ENCODE data around the gene ARPC4.
A peak's percentile ranks its signal among the peaks of the same experiment; 100 is the strongest.
"Not testable (repeated sequence)": the region's sequence is repeated elsewhere in the genome, so short reads cannot be mapped to it uniquely, and the experiment has no call there.

Gene ARPC4

DNA sequence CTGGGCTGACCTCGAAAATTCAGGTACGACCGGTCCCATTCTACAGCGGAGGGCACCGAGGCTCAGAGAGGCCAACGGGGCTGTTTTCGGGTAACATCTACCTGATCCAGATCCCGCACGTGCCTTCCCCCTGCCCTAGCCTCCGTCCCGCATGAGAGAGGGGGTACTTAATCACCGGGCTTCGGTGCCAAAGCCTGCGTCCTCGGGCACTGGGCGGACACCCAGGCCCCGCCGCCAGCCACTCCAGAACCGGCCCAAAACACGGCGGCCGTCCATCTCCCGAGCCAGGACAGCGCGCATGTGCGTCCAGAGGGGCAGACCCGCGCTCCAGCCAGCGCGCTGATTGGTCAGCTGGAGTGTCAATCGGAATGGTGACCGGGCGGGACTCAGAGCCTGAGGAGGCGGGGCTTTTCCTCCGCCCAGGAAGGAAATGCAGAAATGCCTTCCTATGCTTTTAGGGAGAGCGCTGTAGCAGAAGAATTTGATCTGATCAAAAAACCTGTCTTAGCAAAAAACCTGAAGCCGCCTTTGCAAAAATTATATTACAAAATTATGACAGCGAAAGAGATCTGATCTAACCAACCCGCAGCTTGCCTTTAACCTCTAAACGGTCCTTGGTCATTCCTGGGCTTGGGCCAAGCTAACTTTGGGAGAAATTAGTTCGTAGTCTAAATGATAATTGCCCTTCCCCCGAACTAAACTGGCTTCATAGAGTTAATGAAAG, 51.0 kb downstream of the ARPC4 start, which contains the start of gene RPUSD3:
RPUSD3 (minus strand) TSS at position 294 of the 724 bp plus-strand sequence; CDS start at position 276, 18 bp downstream.
- H3K27ac ChIP-seq, result peak within 1 kb of the TSS; percentile 70 to 92
- peak within 1 kb of the TSS; percentile 77 for H3K4me3 ChIP-seq
- DNase-seq (ENCODE audit: low spot score), result peak; percentile 97
- TF ChIP-seq, protein P1, sequence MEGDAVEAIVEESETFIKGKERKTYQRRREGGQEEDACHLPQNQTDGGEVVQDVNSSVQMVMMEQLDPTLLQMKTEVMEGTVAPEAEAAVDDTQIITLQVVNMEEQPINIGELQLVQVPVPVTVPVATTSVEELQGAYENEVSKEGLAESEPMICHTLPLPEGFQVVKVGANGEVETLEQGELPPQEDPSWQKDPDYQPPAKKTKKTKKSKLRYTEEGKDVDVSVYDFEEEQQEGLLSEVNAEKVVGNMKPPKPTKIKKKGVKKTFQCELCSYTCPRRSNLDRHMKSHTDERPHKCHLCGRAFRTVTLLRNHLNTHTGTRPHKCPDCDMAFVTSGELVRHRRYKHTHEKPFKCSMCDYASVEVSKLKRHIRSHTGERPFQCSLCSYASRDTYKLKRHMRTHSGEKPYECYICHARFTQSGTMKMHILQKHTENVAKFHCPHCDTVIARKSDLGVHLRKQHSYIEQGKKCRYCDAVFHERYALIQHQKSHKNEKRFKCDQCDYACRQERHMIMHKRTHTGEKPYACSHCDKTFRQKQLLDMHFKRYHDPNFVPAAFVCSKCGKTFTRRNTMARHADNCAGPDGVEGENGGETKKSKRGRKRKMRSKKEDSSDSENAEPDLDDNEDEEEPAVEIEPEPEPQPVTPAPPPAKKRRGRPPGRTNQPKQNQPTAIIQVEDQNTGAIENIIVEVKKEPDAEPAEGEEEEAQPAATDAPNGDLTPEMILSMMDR (IDR thresholded peaks at IDR 0.05), result no peak

GRCh38 chr3:9846231-9846630, 53.3 kb downstream of the ARPC4 start:
- Histone ChIP-seq H3K27ac (no peak overlapping the region), H3K4me3 (no peak overlapping the region)
- DNase-seq (ENCODE audit: low spot score), result no peak
- TF ChIP-seq, protein P1 (IDR thresholded peaks at IDR 0.05), result no peak

DNA sequence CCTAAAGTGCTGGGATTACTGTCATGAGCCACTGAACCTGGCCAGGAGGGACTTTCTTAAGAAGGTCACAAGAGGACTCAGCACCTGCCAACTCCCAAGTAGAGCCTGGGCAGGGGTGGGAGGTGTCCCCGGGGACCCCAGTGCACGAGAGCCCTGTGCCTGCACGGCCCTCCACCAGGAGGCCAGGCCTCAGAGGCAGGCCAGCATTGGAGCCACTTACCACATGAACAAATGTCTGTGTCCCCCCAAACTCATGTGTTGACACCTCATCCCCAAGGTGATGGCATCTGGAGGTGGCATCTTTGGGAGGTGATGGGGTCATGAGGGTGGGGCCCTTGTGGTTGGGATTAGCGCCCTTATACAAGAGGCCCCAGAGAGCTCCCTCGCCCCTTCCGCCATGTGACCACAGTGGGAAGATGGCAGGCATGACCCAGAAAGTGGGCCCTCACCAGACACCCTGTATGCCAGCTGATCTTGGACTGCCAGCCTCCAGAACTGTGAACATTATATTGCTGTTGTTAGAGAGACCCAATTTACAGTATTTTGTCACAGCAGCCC, 54.1 kb downstream of the ARPC4 start:
- H3K4me3 ChIP-seq, result no peak overlapping the region
- no peak for DNase-seq (ENCODE audit: low spot score)
- TF ChIP-seq, protein P1 (IDR thresholded peaks at IDR 0.05), result no peak
- H3K27ac ChIP-seq, result no peak overlapping the region

- not testable (repeated sequence) for H3K4me3 ChIP-seq; H3K27ac ChIP-seq; DNase-seq (ENCODE audit: low spot score)
Measured at GRCh38 chr3:9847870-9848269, 55.0 kb downstream of the ARPC4 start.

GRCh38 chr3:9848860-9849259, 56.0 kb downstream of the ARPC4 start:
- DNase-seq (ENCODE audit: low spot score); H3K27ac ChIP-seq; H3K4me3 ChIP-seq: not testable (repeated sequence)

DNA sequence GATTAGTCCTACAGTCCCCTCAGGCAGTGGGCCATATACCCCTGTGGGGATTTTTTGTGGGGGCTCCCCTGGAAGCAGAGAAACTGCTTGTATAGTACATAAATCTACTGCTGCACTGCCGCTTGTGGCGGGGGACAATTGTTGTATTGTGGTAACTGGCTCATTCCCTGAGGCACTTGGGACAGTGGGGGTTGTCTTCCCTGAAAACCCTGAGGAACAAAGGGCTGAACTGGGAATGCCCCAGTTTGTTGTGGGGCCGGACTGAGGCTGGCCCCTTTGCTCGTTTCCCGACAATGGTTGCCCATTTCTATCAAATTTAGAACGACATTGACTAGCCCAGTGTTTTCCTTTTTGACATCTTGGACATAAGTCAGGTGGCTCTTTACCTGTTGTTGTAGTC, 58.5 kb downstream of the ARPC4 start:
- DNase-seq (ENCODE audit: low spot score); H3K27ac ChIP-seq; H3K4me3 ChIP-seq: not testable (repeated sequence)

GRCh38 chr3:9851926-9852325, 59.0 kb downstream of the ARPC4 start:
- not testable (repeated sequence) for H3K4me3 ChIP-seq; H3K27ac ChIP-seq; DNase-seq (ENCODE audit: low spot score)

DNA sequence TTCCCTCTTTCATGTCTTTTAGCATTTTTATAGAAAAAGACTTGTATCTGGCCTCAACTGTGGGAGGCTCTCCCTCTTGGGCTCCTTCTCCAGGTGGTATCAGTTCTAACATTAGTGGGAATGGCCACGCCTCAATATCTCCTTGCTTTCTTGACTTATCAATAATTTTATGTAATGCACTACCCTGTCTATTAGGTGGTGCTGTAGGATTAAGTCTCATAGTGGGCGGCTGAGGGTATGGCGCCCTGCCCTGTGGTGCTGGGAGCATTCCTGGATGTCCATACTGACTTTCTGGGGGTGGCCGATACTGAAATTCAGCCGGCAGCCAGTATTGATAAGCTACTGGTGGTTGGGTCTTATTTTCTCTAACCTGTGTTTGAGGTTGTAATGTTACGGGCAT, 59.6 kb downstream of the ARPC4 start:
- Histone ChIP-seq H3K4me3 (no peak overlapping the region), H3K27ac (no peak overlapping the region)
- no peak for DNase-seq (ENCODE audit: low spot score)
- TF ChIP-seq, protein P1 (IDR thresholded peaks at IDR 0.05), result no peak

DNA sequence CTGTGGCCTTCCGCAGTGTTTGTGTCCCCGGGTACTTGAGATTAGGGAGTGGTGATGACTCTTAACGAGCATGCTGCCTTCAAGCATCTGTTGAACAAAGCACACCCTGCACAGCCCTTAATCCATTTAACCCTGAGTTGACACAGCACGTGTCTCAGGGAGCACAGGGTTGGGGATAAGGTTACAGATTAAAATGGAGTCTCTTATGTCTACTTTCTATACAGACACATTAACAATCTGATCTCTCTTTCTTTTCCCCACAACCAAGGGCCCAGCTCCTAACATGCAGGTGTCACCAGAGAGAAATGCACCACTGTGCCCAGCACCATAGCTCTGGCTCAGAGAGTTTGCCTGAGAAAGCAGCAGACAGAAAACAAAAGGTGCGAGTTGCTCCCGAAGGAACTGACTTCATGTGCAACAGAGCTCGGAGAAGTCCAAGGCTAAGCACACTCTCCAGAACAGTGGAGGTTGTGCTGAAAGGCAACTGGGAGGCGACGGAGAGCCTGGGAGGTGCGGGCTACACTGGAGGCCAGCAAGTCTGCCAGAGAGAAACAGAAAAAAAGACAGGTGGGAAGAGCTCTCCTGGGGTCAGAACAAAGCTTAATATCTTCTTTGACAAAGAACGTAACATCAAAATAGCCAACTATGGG, 61.5 kb downstream of the ARPC4 start:
- DNase-seq (ENCODE audit: low spot score); H3K27ac ChIP-seq; H3K4me3 ChIP-seq: not testable (repeated sequence)

All from coronary artery (tissue), 2 donors.